ENCODE measurements around the gene NRXN3. TPM values are rescaled to one million over a fixed set of nuclear protein-coding genes. Genes with fewer than 3 reads are reported as not detected.

NRXN3 gene
- total RNA-seq, 1 experiment from 2014 or later = not detected

GRCh38 chr14:78414172-78414571 is 244.0 kb downstream of the NRXN3 start (continued):
- TF ChIP-seq FOSL1 (IDR thresholded peaks at IDR 0.05; ENCODE audit: low read depth) (no peak), POLR2AphosphoS5 (IDR thresholded peaks at IDR 0.05; ENCODE audit: low read depth, low read length) (no peak), SRF (IDR thresholded peaks at IDR 0.05; ENCODE audit: low read depth) (no peak), TCF7L2 (IDR thresholded peaks at IDR 0.05; ENCODE audit: borderline replicate concordance, extremely low read depth, insufficient read depth, insufficient read length) (no peak), ELF1 (IDR thresholded peaks at IDR 0.05; ENCODE audit: borderline replicate concordance, low read depth) (no peak), EZH2phosphoT487 (IDR thresholded peaks at IDR 0.05; ENCODE audit: borderline replicate concordance) (no peak), CTCF (IDR thresholded peaks at IDR 0.05 in 2 of 3, conservative IDR thresholded peaks at IDR 0.05 in 1 of 3; ENCODE audit: borderline replicate concordance in 1 of 3, insufficient read depth in 1 of 3, low read depth in 2 of 3, low read length in 2 of 3) (no peak), SIN3A (IDR thresholded peaks at IDR 0.05; ENCODE audit: low read depth) (no peak)

- POLR2A ChIA-PET = no interaction called here
- RAD21 ChIA-PET (ENCODE audit: low non-redundant PET in 1 of 2, low total read pairs in 2 of 2, uncharacterized antibody in 2 of 2, unreplicated experiment in 2 of 2) = no interaction called here
- no peaks in the 10 kb centered on the region for H3K36me3 ChIP-seq (ENCODE audit: control insufficient read depth in 1 of 2, insufficient read depth in 2 of 2, low read length in 2 of 2)
- DNase-seq (ENCODE audit: low read depth, low spot score) = no peak
- H3K79me2 ChIP-seq (ENCODE audit: insufficient read depth, low read length) = no peaks in the 10 kb centered on the region
- H3K27me3 ChIP-seq (ENCODE audit: insufficient read depth, low read length) = 0 out of 2 replicates have a peak, but pooled peaks cover 2% of the 10 kb centered on the region
- CTCF ChIA-PET = no interaction called here
- H3K9me3 ChIP-seq (ENCODE audit: control insufficient read depth in 1 of 2, insufficient read depth in 1 of 2, low read depth in 1 of 2, low read length in 2 of 2) = no peaks in the 10 kb centered on the region
- ATAC-seq = no peak
- no peak overlapping the region for H3K4me2 ChIP-seq (ENCODE audit: low read length)
- no peak overlapping the region for H3K27ac ChIP-seq (ENCODE audit: low read depth, low read length)
- no peaks in the 10 kb centered on the region for H3K9me2 ChIP-seq (ENCODE audit: insufficient read depth)
- H3K9ac ChIP-seq (ENCODE audit: low read length) = no peak overlapping the region
- H4K20me1 ChIP-seq (ENCODE audit: insufficient read depth) = no peaks in the 10 kb centered on the region
- BruUV-seq (replicated peaks) = no TSS peak
- intact Hi-C loops (cut with micrococcal nuclease) = no loop called here
- H3K4me1 ChIP-seq (ENCODE audit: control insufficient read depth in 1 of 2, insufficient read depth in 2 of 2, low read length in 2 of 2) = no peaks in the 10 kb centered on the region
- H3K4me3 ChIP-seq (replicated peaks in 1 of 2; ENCODE audit: low read depth in 1 of 2, low read length in 2 of 2) = no peak overlapping the region
- H2AFZ ChIP-seq (ENCODE audit: low read depth, low read length, poor library complexity, severe bottlenecking) = no peak overlapping the region
- TF ChIP-seq ZNF274 (IDR thresholded peaks at IDR 0.05; ENCODE audit: low read depth, low read length) (no peak), ATF3 (IDR thresholded peaks at IDR 0.05) (no peak), RAD21 (IDR thresholded peaks at IDR 0.05; ENCODE audit: low read depth) (no peak), CTCF (IDR thresholded peaks at IDR 0.05 in 2 of 3, conservative IDR thresholded peaks at IDR 0.05 in 1 of 3; ENCODE audit: borderline replicate concordance in 1 of 3, insufficient read depth in 1 of 3, low read depth in 2 of 3, low read length in 2 of 3) (no peak), POLR2AphosphoS5 (IDR thresholded peaks at IDR 0.05; ENCODE audit: low read depth, low read length) (no peak), SP1 (IDR thresholded peaks at IDR 0.05; ENCODE audit: low read depth) (no peak), TCF7L2 (IDR thresholded peaks at IDR 0.05; ENCODE audit: borderline replicate concordance, extremely low read depth, insufficient read depth, insufficient read length) (no peak), CEBPB (IDR thresholded peaks at IDR 0.05; ENCODE audit: low read depth) (no peak), MAX (IDR thresholded peaks at IDR 0.05) (no peak), ELF1 (IDR thresholded peaks at IDR 0.05; ENCODE audit: borderline replicate concordance, low read depth) (no peak), SRF (IDR thresholded peaks at IDR 0.05; ENCODE audit: low read depth) (no peak), YY1 (IDR thresholded peaks at IDR 0.05; ENCODE audit: extremely low read depth, insufficient replicate concordance, low read depth, low read length) (no peak), EGR1 (IDR thresholded peaks at IDR 0.05; ENCODE audit: low read depth) (no peak), FOSL1 (IDR thresholded peaks at IDR 0.05; ENCODE audit: low read depth) (no peak), ZFX (IDR thresholded peaks at IDR 0.05) (no peak), EZH2 (IDR thresholded peaks at IDR 0.05) (no peak), POLR2A (IDR thresholded peaks at IDR 0.05; ENCODE audit: borderline replicate concordance, extremely low read depth, insufficient read depth, insufficient read length) (no peak), CBX3 (IDR thresholded peaks at IDR 0.05; ENCODE audit: low read depth) (no peak)
Observed at GRCh38 chr14:78417532-78417931, 247.4 kb downstream of the NRXN3 start.

Measured in HCT116 (cell line).